ENCODE data around the gene KDELR1.

Gene KDELR1

GRCh38 chr19:48419158-48419920 is 28.0 kb upstream of the KDELR1 start:
- no peak overlapping the region for H3K4me3 ChIP-seq (ENCODE audit: low read depth, low read length)
- no peak for TF ChIP-seq CTCF (IDR thresholded peaks at IDR 0.05; ENCODE audit: control insufficient read depth, extremely low read depth, insufficient read depth)
- no peak for DNase-seq (ENCODE audit: low read depth)

DNA sequence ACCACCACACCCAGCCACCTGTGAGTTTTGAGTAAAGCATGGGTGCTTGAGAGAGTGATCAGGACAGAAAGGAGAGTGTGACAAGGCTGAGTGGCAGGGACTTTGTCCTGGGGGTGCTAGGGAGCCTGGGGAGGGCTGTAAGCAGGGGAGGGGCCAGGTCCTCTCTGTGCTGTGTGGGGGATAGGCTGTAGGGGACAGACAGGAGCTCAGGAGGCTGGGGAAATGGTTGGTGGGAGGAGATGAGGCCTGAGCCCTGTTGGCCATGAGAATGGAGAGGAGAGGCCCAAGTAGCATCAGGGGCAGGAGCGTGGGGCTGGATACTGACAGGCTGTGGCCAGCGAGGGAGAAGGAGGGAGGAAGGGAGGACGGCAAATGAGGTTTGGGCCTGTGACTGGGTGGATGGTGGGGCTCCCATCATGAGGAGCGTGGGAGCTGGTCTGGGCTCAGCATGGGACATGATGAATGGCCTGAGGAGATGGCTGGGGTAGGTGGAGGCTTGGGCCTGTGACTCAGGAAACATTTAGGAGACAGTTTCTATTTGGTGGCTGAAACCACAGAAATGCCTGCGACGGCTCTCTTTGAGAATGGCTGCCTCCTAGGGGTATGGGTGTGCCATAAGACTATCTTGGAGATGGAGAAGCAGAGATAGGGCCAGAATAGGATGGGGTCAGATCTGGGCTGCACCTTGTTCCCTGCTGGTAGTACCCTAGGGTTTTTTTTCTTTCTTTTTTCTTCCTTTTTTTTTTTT is 27.1 kb upstream of the KDELR1 start:
- H3K4me3 ChIP-seq (ENCODE audit: low read depth, low read length): no peak overlapping the region
- DNase-seq (ENCODE audit: low read depth): no peak
- TF ChIP-seq CTCF (IDR thresholded peaks at IDR 0.05; ENCODE audit: control insufficient read depth, extremely low read depth, insufficient read depth): no peak

DNA sequence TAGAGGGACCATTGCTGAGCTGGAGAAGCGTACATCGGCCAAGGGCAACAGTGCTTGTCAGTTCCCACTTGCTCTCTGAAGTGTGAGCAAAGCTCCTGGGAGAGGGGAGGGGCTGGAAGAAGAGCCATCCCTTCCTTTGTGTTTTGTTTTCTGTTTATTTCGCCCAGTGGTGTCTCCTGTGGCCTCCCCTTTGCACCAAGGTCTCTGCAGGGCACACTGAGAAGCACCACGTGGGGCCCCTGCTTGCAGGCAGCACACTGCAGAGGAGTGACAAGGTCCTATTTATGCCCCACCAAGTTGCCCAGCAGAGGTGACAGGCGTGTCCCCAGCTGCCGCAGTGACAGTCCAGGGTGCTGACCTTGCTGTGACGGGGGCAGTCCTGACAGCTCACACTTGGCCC is 26.1 kb upstream of the KDELR1 start:
- no peak for TF ChIP-seq CTCF (IDR thresholded peaks at IDR 0.05; ENCODE audit: control insufficient read depth, extremely low read depth, insufficient read depth)
- no peak for DNase-seq (ENCODE audit: low read depth)
- no peak overlapping the region for H3K4me3 ChIP-seq (ENCODE audit: low read depth, low read length)

- TF ChIP-seq CTCF (IDR thresholded peaks at IDR 0.05; ENCODE audit: control insufficient read depth, extremely low read depth, insufficient read depth): no peak
- DNase-seq (ENCODE audit: low read depth): no peak
- H3K4me3 ChIP-seq (ENCODE audit: low read depth, low read length): no peak overlapping the region
Observed at GRCh38 chr19:48415806-48416221, 24.5 kb upstream of the KDELR1 start.

GRCh38 chr19:48415395-48415794 is 24.0 kb upstream of the KDELR1 start:
- H3K4me3 ChIP-seq (ENCODE audit: low read depth, low read length): no peak overlapping the region
- no peak for DNase-seq (ENCODE audit: low read depth)
- no peak for TF ChIP-seq CTCF (IDR thresholded peaks at IDR 0.05; ENCODE audit: control insufficient read depth, extremely low read depth, insufficient read depth)

GRCh38 chr19:48413879-48414587 is 22.7 kb upstream of the KDELR1 start:
- H3K4me3 ChIP-seq (ENCODE audit: low read depth, low read length): no peak overlapping the region
- no peak for TF ChIP-seq CTCF (IDR thresholded peaks at IDR 0.05; ENCODE audit: control insufficient read depth, extremely low read depth, insufficient read depth)
- DNase-seq (ENCODE audit: low read depth): no peak
